IMR-90 (cell line): ENCODE data around the gene OPN1SW. TPM values are rescaled to one million over a fixed set of nuclear protein-coding genes. Genes with fewer than 3 reads are reported as not detected.

Experiments used
- ATAC-seq: fragments of 200-7000 bp; cut with Tn5 transposase; 2 replicates; pipeline ENCODE4 v1.9.1; 2020; ENCODE audit warnings: low read depth, mild to moderate bottlenecking, moderate library complexity
- BruUV-seq: library from RNA; stranded (reverse); fragments of 400-500 nt; replicated peaks from 2 replicates; lab custom pipeline; 2021; lab: Mats Ljungman, UMichigan
- CTCF ChIA-PET: fragments of 300-600 bp; formaldehyde crosslinking; extraction: SDS; loops from one replicate; lab custom pipeline; 2021; ENCODE audit warnings: antibody characterized with exemption; lab: Yijun Ruan, JAX
- POLR2A ChIA-PET: fragments of 300-600 bp; sonication (Branson Sonifier 250); formaldehyde crosslinking; loops from one replicate; lab custom pipeline; 2022; ENCODE audit warnings: antibody characterized with exemption; ENCODE audit not compliant: unreplicated experiment; lab: Charles Lee
- DNase-seq: peaks from one replicate; pipeline ENCODE4 v3.0.0; 2013
- H2AFZ ChIP-seq: replicated peaks from 2 replicates; pipeline ENCODE3; 2013; ENCODE audit warnings: low read length, mild to moderate bottlenecking; ENCODE audit not compliant: poor library complexity
- H2AK5ac ChIP-seq: 2 replicates; pipeline ENCODE4 v1.6.1; 2013; ENCODE audit warnings: low read depth, low read length, inconsistent platforms
- H2AK9ac ChIP-seq: replicated peaks from 2 replicates; pipeline ENCODE3; 2013; ENCODE audit warnings: mild to moderate bottlenecking, low read depth, low read length, moderate library complexity; ENCODE audit not compliant: poor library complexity
- H2BK120ac ChIP-seq: 2 replicates; pipeline ENCODE4 v1.6.1; 2013; ENCODE audit warnings: low read depth, low read length, inconsistent platforms
- H2BK15ac ChIP-seq: 3 replicates; pipeline ENCODE4 v1.6.1; 2013; ENCODE audit warnings: low read depth, low read length, inconsistent platforms
- H2BK20ac ChIP-seq: 2 replicates; pipeline ENCODE4 v1.6.1; 2013; ENCODE audit warnings: low read depth, mild to moderate bottlenecking, inconsistent platforms, low read length, moderate library complexity
- H2BK5ac ChIP-seq: 2 replicates; pipeline ENCODE4 v1.6.1; 2013; ENCODE audit warnings: mild to moderate bottlenecking, low read depth, low read length, inconsistent platforms; ENCODE audit not compliant: poor library complexity, severe bottlenecking
- H3K14ac ChIP-seq: replicated peaks from 2 replicates; pipeline ENCODE4 v1.6.1; 2013; ENCODE audit warnings: low read depth, low read length, inconsistent platforms
- H3K18ac ChIP-seq: 2 replicates; pipeline ENCODE4 v1.6.1; 2013; ENCODE audit warnings: low read depth, low read length, control low read depth
- H3K23ac ChIP-seq: 2 replicates; pipeline ENCODE4 v1.6.1; 2013; ENCODE audit warnings: low read depth, low read length, inconsistent platforms
- H3K27ac ChIP-seq: 2 replicates; pipeline ENCODE4 v1.5.1; 2013; ENCODE audit warnings: mild to moderate bottlenecking, control low read depth, low read length; ENCODE audit not compliant: insufficient read depth
- H3K27me3 ChIP-seq: 2 replicates; pipeline ENCODE4 v1.6.1; 2013; ENCODE audit warnings: low read length; ENCODE audit not compliant: control insufficient read depth, insufficient read depth
- H3K36me3 ChIP-seq: 2 replicates; pipeline ENCODE4 v1.6.1; 2013; ENCODE audit warnings: low read length, mixed read lengths; ENCODE audit not compliant: control insufficient read depth, insufficient read depth
- H3K4ac ChIP-seq: 2 replicates; pipeline ENCODE4 v1.6.1; 2013; ENCODE audit warnings: low read depth, low read length, inconsistent platforms
- H3K4me1 ChIP-seq: 2 replicates; pipeline ENCODE4 v1.6.1; 2013; ENCODE audit warnings: low read length, mixed read lengths; ENCODE audit not compliant: control insufficient read depth, insufficient read depth
- H3K4me2 ChIP-seq: 2 replicates; pipeline ENCODE4 v1.6.1; 2013; ENCODE audit warnings: low read depth, mild to moderate bottlenecking, control low read depth, low read length, moderate library complexity
- H3K4me3 ChIP-seq: 2 replicates; pipeline ENCODE4 v1.5.1; 2013; ENCODE audit warnings: low read depth, mild to moderate bottlenecking, control low read depth, low read length, moderate library complexity; ENCODE audit not compliant: insufficient read depth
- H3K56ac ChIP-seq: 2 replicates; pipeline ENCODE4 v1.6.1; 2013; ENCODE audit warnings: low read length, inconsistent platforms; ENCODE audit not compliant: insufficient read depth; ENCODE audit errors: extremely low read depth
- H3K79me1 ChIP-seq, 2 experiments: 2 replicates each; pipeline ENCODE4 v1.6.1; 2013; ENCODE audit warnings: low read length in 2 of 2, inconsistent platforms in 1 of 2, low read depth in 1 of 2
- H3K9ac ChIP-seq: 2 replicates; pipeline ENCODE4 v1.6.1; 2013; ENCODE audit warnings: low read depth, low read length, control low read depth
- H3K9me1 ChIP-seq: 2 replicates; pipeline ENCODE4 v1.6.1; 2013; ENCODE audit warnings: low read length, inconsistent platforms; ENCODE audit not compliant: insufficient read depth
- H3K9me3 ChIP-seq: 2 replicates; pipeline ENCODE4 v1.6.1; 2013; ENCODE audit warnings: low read length; ENCODE audit not compliant: control insufficient read depth, insufficient read depth
- H4K20me1 ChIP-seq: 2 replicates; pipeline ENCODE4 v1.6.1; 2013; ENCODE audit warnings: low read length, inconsistent platforms; ENCODE audit not compliant: insufficient read depth
- H4K5ac ChIP-seq: 2 replicates; pipeline ENCODE4 v1.6.1; 2013; ENCODE audit warnings: mild to moderate bottlenecking, low read depth, low read length, control low read depth
- H4K8ac ChIP-seq, 2 experiments: 2 replicates each; pipeline ENCODE4 v1.6.1; 2013; ENCODE audit warnings: low read depth in 2 of 2, low read length in 2 of 2, control low read depth in 1 of 2, inconsistent platforms in 1 of 2
- H4K91ac ChIP-seq: 2 replicates; pipeline ENCODE4 v1.6.1; 2013; ENCODE audit warnings: low read depth, low read length, inconsistent platforms; ENCODE audit not compliant: insufficient read depth
- BHLHE40 ChIP-seq: fragments of 150-350 bp; IDR thresholded peaks from 2 replicates; pipeline ENCODE4 v1.6.1; 2016; ENCODE audit warnings: mild to moderate bottlenecking, low read depth, low read length
- CEBPB ChIP-seq: IDR thresholded peaks from 2 replicates; pipeline ENCODE4 v1.6.1; 2012; ENCODE audit warnings: low read depth, low read length, improper control_type of control experiment
- CHD1 ChIP-seq: IDR thresholded peaks from 2 replicates; pipeline ENCODE4 v1.6.1; 2012; ENCODE audit warnings: low read depth, low read length, improper control_type of control experiment
- CTCF ChIP-seq: conservative IDR thresholded peaks from 2 replicates; pipeline ENCODE4 v1.5.1; 2012; ENCODE audit warnings: mild to moderate bottlenecking, low read depth, low read length, improper control_type of control experiment
- ELK1 ChIP-seq: fragments of 150-350 bp; IDR thresholded peaks from 2 replicates; pipeline ENCODE4 v1.6.1; 2016; ENCODE audit warnings: low read depth, mild to moderate bottlenecking, low read length, moderate library complexity, borderline replicate concordance
- MAFK ChIP-seq: IDR thresholded peaks from 2 replicates; pipeline ENCODE4 v1.6.1; 2012; ENCODE audit warnings: low read depth, low read length, improper control_type of control experiment
- MAZ ChIP-seq: IDR thresholded peaks from 2 replicates; pipeline ENCODE4 v1.6.1; 2012; ENCODE audit warnings: low read depth, mild to moderate bottlenecking, low read length, improper control_type of control experiment, moderate library complexity, borderline replicate concordance
- MXI1 ChIP-seq: IDR thresholded peaks from 2 replicates; pipeline ENCODE4 v1.6.1; 2012; ENCODE audit warnings: low read depth, mild to moderate bottlenecking, low read length, moderate library complexity, borderline replicate concordance
- NFE2L2 ChIP-seq: fragments of 150-350 bp; IDR thresholded peaks from 2 replicates; pipeline ENCODE4 v1.6.1; 2016; ENCODE audit warnings: low read depth, mild to moderate bottlenecking, low read length
- POLR2A ChIP-seq: IDR thresholded peaks from 2 replicates; pipeline ENCODE4 v1.6.1; 2012; ENCODE audit warnings: mild to moderate bottlenecking, low read depth, low read length
- RAD21 ChIP-seq: IDR thresholded peaks from 2 replicates; pipeline ENCODE4 v1.6.1; 2012; ENCODE audit warnings: low read length, improper control_type of control experiment
- RCOR1 ChIP-seq: IDR thresholded peaks from 2 replicates; pipeline ENCODE4 v1.6.1; 2012; ENCODE audit warnings: mild to moderate bottlenecking, low read length, improper control_type of control experiment; ENCODE audit not compliant: insufficient replicate concordance
- RFX5 ChIP-seq: IDR thresholded peaks from 2 replicates; pipeline ENCODE4 v1.8.0; 2012; ENCODE audit warnings: low read depth, mild to moderate bottlenecking, low read length, moderate library complexity
- SMC3 ChIP-seq: fragments of 150-350 bp; IDR thresholded peaks from 2 replicates; pipeline ENCODE4 v1.6.1; 2016; ENCODE audit warnings: low read depth, mild to moderate bottlenecking, antibody characterized with exemption, low read length, moderate library complexity
- USF2 ChIP-seq: fragments of 150-350 bp; IDR thresholded peaks from 2 replicates; pipeline ENCODE4 v1.6.1; 2017; ENCODE audit warnings: mild to moderate bottlenecking, antibody characterized with exemption, low read length, low read depth
- WGBS, 2 experiments: methylation state at CpG; one replicate each; pipeline versions ENCODE4 v1.1.5 to v1.1.7; 2013; ENCODE audit warnings: missing lambda C conversion rate in 2 of 2; ENCODE audit not compliant: insufficient read length in 1 of 2; ENCODE audit errors: extremely low coverage in 2 of 2; 5-methylcytosine and 5-hydroxymethylcytosine counted together
- dilution Hi-C: fragments of 300-500 bp; cut with HindIII; formaldehyde crosslinking; loops from one replicate; pipeline ENCODE4 v1.14.3; 2018; ENCODE audit warnings: low sequenced_read_pairs; ENCODE audit not compliant: unreplicated experiment
- in situ Hi-C: fragments of 300-500 bp; cut with MboI; formaldehyde crosslinking; loops from 3 replicates; pipeline ENCODE4 v1.14.3; 2019; ENCODE audit warnings: low sequenced_read_pairs, inconsistent platforms, mixed read lengths
- intact Hi-C: fragments of 100-400 bp; cut with micrococcal nuclease; formaldehyde crosslinking; loops from 2 replicates; pipeline ENCODE4 v1.10.0; 2022
- polyA plus RNA-seq, 3 experiments: library from polyadenylated mRNA; depleted of rRNA; stranded (reverse); fragments of >200 nt; gene quantifications; 2 replicates each; pipeline ENCODE4 v1.2.3, GENCODE V29; 2012; ENCODE audit warnings: low replicate concordance in 1 of 3
- total RNA-seq: library from RNA; depleted of rRNA; stranded (reverse); fragments of >200 nt; gene quantifications from 2 replicates; pipeline ENCODE4 v1.2.3, GENCODE V29; 2012

The OPN1SW gene
- total and polyA plus RNA-seq, 2 of the 4 experiments (the other 2 are of a cell fraction) = not detected

GRCh38 chr7:128800567-128800966 is 25.0 kb upstream of the OPN1SW start:
- DNase-seq = no peak
- H2BK15ac ChIP-seq = no peak overlapping the region
- H3K27ac ChIP-seq = no peak overlapping the region
- no peak overlapping the region for H4K5ac ChIP-seq
- POLR2A ChIA-PET = no interaction called here
- H2AFZ ChIP-seq = no peak overlapping the region
- H2AK5ac ChIP-seq = no peak overlapping the region
- H3K27me3 ChIP-seq = no peaks in the 10 kb centered on the region
- H2BK5ac ChIP-seq = no peak overlapping the region
- no peak overlapping the region for H4K8ac ChIP-seq
- H3K79me1 ChIP-seq = no peaks in the 10 kb centered on the region
- no CpG with 5 or more reads among the region's 3 CpGs for WGBS, 2 experiments
- H3K4me1 ChIP-seq = peaks cover 3% of the 10 kb centered on the region
- H3K4me3 ChIP-seq = no peak overlapping the region
- no peak overlapping the region for H3K56ac ChIP-seq
- dilution Hi-C loops (no loop called here), in situ Hi-C loops (no loop called here), intact Hi-C loops (no loop called here)
- TF ChIP-seq NFE2L2 (no peak), MXI1 (no peak), SMC3 (no peak), BHLHE40 (no peak), POLR2A (no peak), MAFK (no peak), MAZ (no peak), RCOR1 (no peak), RAD21 (no peak), CTCF (no peak), CHD1 (no peak), RFX5 (no peak), USF2 (no peak), CEBPB (no peak), ELK1 (no peak)
- no peak overlapping the region for H2BK120ac ChIP-seq
- H4K91ac ChIP-seq = no peak overlapping the region
- CTCF ChIA-PET = interaction anchor here (0.7 kb wide), 1 partner anchor 63 kb away, joined by 3 read pairs; no protein-coding TSS in a partner anchor
- H3K14ac ChIP-seq = no peak overlapping the region
- peaks cover 2% of the 10 kb centered on the region; the same call in 1 of the 2 replicates for H3K9me1 ChIP-seq
- H2BK20ac ChIP-seq = no peak overlapping the region
- BruUV-seq = no TSS peak
- no peak overlapping the region for H3K4me2 ChIP-seq
- H3K9ac ChIP-seq = no peak overlapping the region
- no peak overlapping the region for H2AK9ac ChIP-seq
- no peaks in the 10 kb centered on the region for H4K20me1 ChIP-seq
- peaks cover 20% of the 10 kb centered on the region for H3K36me3 ChIP-seq
- H3K4ac ChIP-seq = no peak overlapping the region
- H3K23ac ChIP-seq = no peak overlapping the region
- H3K9me3 ChIP-seq = no peaks in the 10 kb centered on the region
- ATAC-seq = no peak
- H3K18ac ChIP-seq = no peak overlapping the region
